ENCODE data around the gene TRIM24.

DNA sequence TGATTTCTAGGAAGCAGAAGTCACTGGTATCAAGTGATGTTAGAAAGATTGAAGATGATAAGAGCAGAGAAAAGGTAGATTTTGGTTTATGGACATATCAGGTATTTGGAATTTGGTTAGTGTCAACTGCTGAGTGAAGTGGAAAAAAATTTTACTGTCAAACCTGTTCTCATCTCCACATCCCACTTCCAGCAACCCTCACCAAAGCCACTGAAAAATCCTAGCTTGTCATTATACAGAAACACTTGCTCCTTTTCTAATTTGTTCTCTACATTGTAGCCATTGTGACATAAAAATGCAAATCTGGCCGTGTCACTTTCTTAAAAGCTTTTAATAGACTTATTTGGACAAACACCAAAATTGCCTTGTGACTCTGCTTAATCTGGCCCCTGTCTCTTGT, 54.0 kb downstream of the TRIM24 start:
- TF ChIP-seq, protein P1, sequence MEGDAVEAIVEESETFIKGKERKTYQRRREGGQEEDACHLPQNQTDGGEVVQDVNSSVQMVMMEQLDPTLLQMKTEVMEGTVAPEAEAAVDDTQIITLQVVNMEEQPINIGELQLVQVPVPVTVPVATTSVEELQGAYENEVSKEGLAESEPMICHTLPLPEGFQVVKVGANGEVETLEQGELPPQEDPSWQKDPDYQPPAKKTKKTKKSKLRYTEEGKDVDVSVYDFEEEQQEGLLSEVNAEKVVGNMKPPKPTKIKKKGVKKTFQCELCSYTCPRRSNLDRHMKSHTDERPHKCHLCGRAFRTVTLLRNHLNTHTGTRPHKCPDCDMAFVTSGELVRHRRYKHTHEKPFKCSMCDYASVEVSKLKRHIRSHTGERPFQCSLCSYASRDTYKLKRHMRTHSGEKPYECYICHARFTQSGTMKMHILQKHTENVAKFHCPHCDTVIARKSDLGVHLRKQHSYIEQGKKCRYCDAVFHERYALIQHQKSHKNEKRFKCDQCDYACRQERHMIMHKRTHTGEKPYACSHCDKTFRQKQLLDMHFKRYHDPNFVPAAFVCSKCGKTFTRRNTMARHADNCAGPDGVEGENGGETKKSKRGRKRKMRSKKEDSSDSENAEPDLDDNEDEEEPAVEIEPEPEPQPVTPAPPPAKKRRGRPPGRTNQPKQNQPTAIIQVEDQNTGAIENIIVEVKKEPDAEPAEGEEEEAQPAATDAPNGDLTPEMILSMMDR (IDR thresholded peaks at IDR 0.05), result no peak
- TF ChIP-seq POLR2A (IDR thresholded peaks at IDR 0.05), result no peak
